Kidney epithelial cell (primary cell): ENCODE measurements around the gene ADAMTS15. TPM values are rescaled to one million over a fixed set of nuclear protein-coding genes. Genes with fewer than 3 reads are reported as not detected.

Experiments used
- DNase-seq: peaks from one replicate; pipeline ENCODE4 v3.0.0-alpha.2; 2010; ENCODE audit warnings: low read depth
- H3K27me3 ChIP-seq: 2 replicates; pipeline ENCODE4 v1.6.0; 2011; ENCODE audit warnings: low read length; ENCODE audit not compliant: control insufficient read depth, insufficient read depth
- H3K36me3 ChIP-seq: 2 replicates; pipeline ENCODE4 v1.5.1; 2011; ENCODE audit warnings: low read length; ENCODE audit not compliant: control insufficient read depth, insufficient read depth
- H3K4me3 ChIP-seq: 2 replicates; pipeline ENCODE4 v1.5.1; 2011; ENCODE audit warnings: low read depth, mild to moderate bottlenecking, control low read depth, low read length
- total RNA-seq: library from RNA; depleted of rRNA; stranded (reverse); fragments of >200 nt; gene quantifications from 2 replicates; pipeline ENCODE4 v1.2.3, GENCODE V29; 2015
- TF ChIP-seq, protein P1 (sequence below): IDR thresholded peaks from 2 replicates; pipeline ENCODE4 v1.5.1; 2011; ENCODE audit warnings: mild to moderate bottlenecking, moderate library complexity, low read length, control low read depth, inconsistent platforms; ENCODE audit not compliant: insufficient read depth, poor library complexity, severe bottlenecking

The ADAMTS15 gene
- total RNA-seq, 1 donor from 2014 or later: 4.2 TPM

DNA sequence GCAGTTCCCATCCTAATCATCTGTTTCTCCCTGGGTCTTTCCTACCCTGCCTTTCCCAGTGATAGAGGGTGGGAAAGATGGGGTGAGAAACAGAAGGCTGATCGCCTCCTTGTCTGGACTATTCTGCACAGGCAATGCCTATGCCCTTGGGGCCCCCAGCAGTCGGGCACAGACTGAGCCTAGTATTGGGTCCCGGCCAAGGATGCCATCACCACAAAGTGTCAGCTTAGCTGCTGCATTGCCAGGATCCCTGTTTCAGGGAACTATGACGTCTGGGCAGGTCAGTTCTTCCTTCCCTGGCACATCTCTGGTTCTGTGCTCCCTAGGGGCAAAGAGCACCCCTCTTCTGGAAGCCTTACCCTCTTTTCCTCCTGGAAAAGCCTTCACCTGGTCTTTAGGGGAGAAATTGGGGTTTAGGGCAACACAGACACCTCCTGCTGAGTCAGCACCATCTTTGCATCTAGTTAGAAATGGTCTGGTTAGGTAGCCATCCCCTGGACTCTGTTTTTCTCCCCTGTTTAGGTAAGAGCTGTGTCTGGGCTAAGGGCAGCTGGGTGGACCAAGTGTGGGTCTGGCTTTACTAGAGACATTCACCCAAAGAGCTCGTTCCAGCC lies 22.1 kb upstream of the ADAMTS15 start:
- no peak overlapping the region for H3K4me3 ChIP-seq
- TF ChIP-seq, protein P1, sequence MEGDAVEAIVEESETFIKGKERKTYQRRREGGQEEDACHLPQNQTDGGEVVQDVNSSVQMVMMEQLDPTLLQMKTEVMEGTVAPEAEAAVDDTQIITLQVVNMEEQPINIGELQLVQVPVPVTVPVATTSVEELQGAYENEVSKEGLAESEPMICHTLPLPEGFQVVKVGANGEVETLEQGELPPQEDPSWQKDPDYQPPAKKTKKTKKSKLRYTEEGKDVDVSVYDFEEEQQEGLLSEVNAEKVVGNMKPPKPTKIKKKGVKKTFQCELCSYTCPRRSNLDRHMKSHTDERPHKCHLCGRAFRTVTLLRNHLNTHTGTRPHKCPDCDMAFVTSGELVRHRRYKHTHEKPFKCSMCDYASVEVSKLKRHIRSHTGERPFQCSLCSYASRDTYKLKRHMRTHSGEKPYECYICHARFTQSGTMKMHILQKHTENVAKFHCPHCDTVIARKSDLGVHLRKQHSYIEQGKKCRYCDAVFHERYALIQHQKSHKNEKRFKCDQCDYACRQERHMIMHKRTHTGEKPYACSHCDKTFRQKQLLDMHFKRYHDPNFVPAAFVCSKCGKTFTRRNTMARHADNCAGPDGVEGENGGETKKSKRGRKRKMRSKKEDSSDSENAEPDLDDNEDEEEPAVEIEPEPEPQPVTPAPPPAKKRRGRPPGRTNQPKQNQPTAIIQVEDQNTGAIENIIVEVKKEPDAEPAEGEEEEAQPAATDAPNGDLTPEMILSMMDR: no peak
- H3K36me3 ChIP-seq: no peaks in the 10 kb centered on the region
- peaks cover 75% of the 10 kb centered on the region for H3K27me3 ChIP-seq
- DNase-seq: no peak

DNA sequence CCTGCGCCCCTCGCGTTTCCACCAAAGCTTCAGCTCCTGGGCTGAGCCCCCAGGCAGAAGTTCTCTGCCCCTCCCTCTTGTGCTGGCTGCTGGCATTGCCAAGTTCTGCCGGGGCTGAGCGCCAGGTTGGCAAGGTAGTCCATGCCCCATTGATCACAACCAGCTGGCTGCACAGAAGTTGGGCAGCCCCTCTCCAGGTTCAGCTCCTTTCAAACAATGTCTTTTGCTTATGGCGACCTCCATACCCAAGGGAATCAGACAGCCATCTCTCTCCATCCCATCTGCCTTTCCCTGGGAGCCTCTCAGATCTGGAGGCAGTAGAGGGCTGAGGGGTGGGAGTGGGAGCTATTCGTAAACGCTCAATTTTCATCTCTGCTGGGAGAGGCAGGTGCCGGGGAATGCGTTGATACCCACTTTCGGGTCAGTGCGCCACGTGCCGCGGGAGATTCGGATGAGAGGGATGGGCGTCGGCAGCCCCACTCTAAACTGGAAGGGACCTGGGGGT lies 21.6 kb upstream of the ADAMTS15 start:
- peaks cover 75% of the 10 kb centered on the region for H3K27me3 ChIP-seq
- no peak overlapping the region for H3K4me3 ChIP-seq
- H3K36me3 ChIP-seq: no peaks in the 10 kb centered on the region
- TF ChIP-seq, protein P1: no peak
- no peak for DNase-seq

DNA sequence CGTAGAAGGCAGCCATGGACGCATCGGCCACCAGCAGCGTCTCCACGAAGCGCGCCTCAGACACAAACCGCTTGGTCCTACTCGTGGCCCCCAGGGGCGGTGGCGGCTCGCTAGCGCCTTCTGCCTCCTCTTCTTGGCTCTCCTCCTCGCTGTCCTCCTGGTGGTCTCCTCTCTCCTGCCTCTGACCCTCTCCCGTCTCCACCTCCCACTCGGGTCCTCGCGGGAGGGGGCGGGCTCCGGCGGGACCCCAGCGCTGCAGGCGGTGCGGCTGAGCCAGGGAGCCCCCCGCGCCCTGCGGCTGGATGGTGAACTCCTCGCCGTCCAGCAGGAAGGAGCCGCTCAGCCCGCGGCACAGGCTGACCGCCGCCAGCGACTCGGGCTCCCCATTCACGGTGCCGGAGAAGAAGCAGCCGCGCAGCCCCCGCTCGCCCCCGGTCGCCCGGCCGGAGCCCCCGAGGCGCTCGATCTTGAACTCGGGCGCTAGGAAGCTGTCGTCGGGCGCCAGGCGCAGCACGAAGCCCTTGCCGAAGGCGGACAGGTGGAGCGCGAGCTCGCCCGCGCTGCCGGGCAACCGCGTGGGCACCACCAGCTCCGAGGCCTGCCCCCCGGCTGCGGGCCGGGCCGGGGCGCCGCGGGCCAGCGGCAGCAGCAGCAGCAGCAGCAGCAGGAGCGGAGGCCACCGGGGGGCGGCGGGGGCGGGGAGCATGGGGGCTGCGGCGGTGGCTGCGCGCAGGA lies 20.7 kb upstream of the ADAMTS15 start:
- no peak for DNase-seq
- Histone ChIP-seq H3K36me3 (no peaks in the 10 kb centered on the region), H3K27me3 (peaks cover 71% of the 10 kb centered on the region), H3K4me3 (peak overlapping the region; percentile 12)
- TF ChIP-seq, protein P1: peak; percentile 34

DNA sequence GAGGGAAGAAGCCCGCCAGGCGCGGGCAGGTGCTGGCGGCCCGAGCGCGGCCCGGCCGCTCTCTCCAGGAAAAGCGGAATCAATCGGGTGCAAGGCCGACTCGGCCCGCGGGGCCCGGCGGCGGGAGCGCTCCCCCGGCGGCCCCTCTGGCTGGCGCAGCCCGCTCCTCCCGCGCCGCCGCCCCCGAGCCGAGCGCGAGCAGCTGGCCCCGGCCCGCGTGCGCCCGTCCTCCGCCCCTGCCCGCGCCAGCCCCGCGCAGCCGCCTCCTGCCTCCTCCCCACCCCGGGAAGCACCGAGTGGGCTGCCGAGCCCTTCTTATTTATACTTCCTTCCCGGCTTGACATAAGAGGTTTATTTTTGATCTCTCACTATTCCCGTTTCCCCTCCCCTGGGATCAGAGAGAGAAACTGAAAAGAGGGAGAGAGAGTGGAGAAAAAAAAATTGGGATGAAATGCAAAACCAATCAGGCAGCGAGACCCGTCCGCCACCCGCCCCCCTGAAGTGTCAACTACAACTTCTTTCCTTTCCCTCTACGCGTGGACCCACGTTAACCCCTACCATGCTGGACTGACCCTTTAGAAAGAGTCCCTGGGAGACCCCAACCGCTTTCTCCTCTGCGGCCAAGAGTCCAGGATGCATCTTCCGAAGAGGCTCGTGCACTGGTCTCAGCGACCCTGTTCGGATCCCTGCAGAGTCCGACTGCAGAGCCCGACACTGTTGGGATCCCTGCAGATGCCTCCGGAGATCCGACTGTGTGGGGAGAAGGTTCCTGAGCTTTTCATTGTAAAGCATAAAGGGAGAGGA lies 19.9 kb upstream of the ADAMTS15 start, which contains the start of gene ADAMTS8:
Gene ADAMTS8 (minus strand): TSS at position 294 of the 804 bp plus-strand sequence. CDS start 323 bp downstream, outside the sequence.
- TF ChIP-seq, protein P1: no peak
- H3K4me3 ChIP-seq: peak within 1 kb of the TSS; percentile 12
- peaks cover 64% of the 10 kb centered on the region for H3K27me3 ChIP-seq
- H3K36me3 ChIP-seq: no peaks in the 10 kb centered on the region
- DNase-seq: no peak

DNA sequence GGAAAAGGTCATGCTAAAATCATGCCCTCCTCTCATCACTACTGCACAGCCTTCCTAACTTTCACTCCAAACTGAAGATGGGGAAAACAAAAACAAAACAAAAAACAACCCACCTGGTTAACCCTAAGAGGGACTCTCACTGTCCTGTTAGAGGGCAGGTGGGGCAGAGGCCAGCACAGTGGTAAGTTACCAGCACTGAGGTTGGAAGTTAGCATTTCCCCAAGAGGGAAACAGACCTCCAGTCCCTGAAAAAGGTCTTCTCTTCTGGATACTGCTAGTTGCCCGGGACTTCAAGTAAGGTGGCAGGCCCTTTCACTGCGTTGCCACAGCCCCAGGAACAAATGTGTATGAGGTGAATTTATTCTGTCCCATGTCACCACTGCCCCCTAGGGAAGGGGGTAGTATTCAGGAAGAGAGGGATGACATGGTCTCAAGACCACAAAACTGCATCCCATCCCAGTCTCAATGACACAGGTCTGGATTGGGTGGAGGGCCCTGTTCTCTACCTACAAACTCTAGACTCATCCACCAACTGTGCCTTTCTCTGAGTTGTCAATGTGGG lies 19.2 kb upstream of the ADAMTS15 start:
- Histone ChIP-seq H3K4me3 (no peak overlapping the region), H3K36me3 (no peaks in the 10 kb centered on the region), H3K27me3 (peaks cover 57% of the 10 kb centered on the region)
- no peak for DNase-seq
- TF ChIP-seq, protein P1: no peak
